ENCODE data around the gene ATAD1.

GRCh38 chr10:87816163-87816897, 1.7 kb downstream of the ATAD1 start:
- TF ChIP-seq CTCF (IDR thresholded peaks at IDR 0.05) (no peak), POLR2A (IDR thresholded peaks at IDR 0.05) (no peak), POLR2AphosphoS5 (IDR thresholded peaks at IDR 0.05) (no peak)

Data from gastroesophageal sphincter (tissue), 3 donors.